Neural cell (in vitro differentiated cells): ENCODE data around the gene RTL9. TPM values are rescaled to one million over a fixed set of nuclear protein-coding genes. Genes with fewer than 3 reads are reported as not detected.

Source experiments
- H2AFZ ChIP-seq: fragments of 200-600, 300-800 bp; sonication (generic), shearing (Covaris generic); 2 replicates; pipeline ENCODE4 v1.6.0; 2014; ENCODE audit warnings: low read depth, mild to moderate bottlenecking, antibody characterized with exemption, low read length, moderate library complexity
- H3F3A ChIP-seq: fragments of 200-600 bp; shearing (Covaris generic); 2 replicates; pipeline ENCODE4 v1.6.1; 2016; ENCODE audit warnings: mild to moderate bottlenecking, moderate library complexity, mixed read lengths, antibody characterized with exemption, low read length; ENCODE audit not compliant: insufficient read depth, poor library complexity, severe bottlenecking
- H3K27ac ChIP-seq: fragments of 200-600, 300-800 bp; sonication (generic), shearing (Covaris generic); 2 replicates; pipeline ENCODE4 v1.5.1; 2014; ENCODE audit warnings: mild to moderate bottlenecking, low read length, moderate library complexity
- H3K27me3 ChIP-seq: fragments of 300-800, 200-600 bp; sonication (generic), shearing (Covaris generic); 2 replicates; pipeline ENCODE4 v1.6.0; 2014; ENCODE audit warnings: mild to moderate bottlenecking, low read depth, low read length, moderate library complexity; ENCODE audit not compliant: insufficient read depth
- H3K36me3 ChIP-seq: fragments of 300-800, 200-600 bp; sonication (generic), shearing (Covaris generic); 2 replicates; pipeline ENCODE4 v1.5.1; 2014; ENCODE audit warnings: mild to moderate bottlenecking, antibody characterized with exemption, low read length, moderate library complexity; ENCODE audit not compliant: insufficient read depth
- H3K4me2 ChIP-seq: fragments of 300-800, 200-600 bp; sonication (generic), shearing (Covaris generic); 2 replicates; pipeline ENCODE4 v1.6.0; 2014; ENCODE audit warnings: mild to moderate bottlenecking, low read length
- H3K4me3 ChIP-seq: fragments of 300-800, 200-600 bp; sonication (generic), shearing (Covaris generic); 2 replicates; pipeline ENCODE4 v1.5.1; 2014; ENCODE audit warnings: mild to moderate bottlenecking, low read length, moderate library complexity
- H3K79me2 ChIP-seq: fragments of 200-600 bp; shearing (Covaris generic); replicated peaks from 2 replicates; pipeline ENCODE4 v1.6.0; 2014; ENCODE audit warnings: mild to moderate bottlenecking, low read length, moderate library complexity; ENCODE audit not compliant: insufficient read depth
- H3K9ac ChIP-seq: fragments of 300-800, 200-600 bp; sonication (generic), shearing (Covaris generic); 2 replicates; pipeline ENCODE4 v1.6.1; 2016; ENCODE audit warnings: mild to moderate bottlenecking, low read length, mixed read lengths
- H3K9me2 ChIP-seq: fragments of 200-600 bp; shearing (Covaris generic); 2 replicates; pipeline ENCODE4 v1.6.1; 2016; ENCODE audit warnings: mild to moderate bottlenecking, low read length, mixed read lengths; ENCODE audit not compliant: insufficient read depth
- H3K9me3 ChIP-seq: fragments of 200-600, 300-800 bp; sonication (generic), shearing (Covaris generic); 2 replicates; pipeline ENCODE4 v1.6.1; 2016; ENCODE audit warnings: mild to moderate bottlenecking, mixed run types, low read length, moderate library complexity, mixed read lengths
- H4K20me1 ChIP-seq: fragments of 200-600 bp; shearing (Covaris generic); 2 replicates; pipeline ENCODE4 v1.6.1; 2016; ENCODE audit warnings: mild to moderate bottlenecking, mixed run types; ENCODE audit not compliant: insufficient read depth
- EP300 ChIP-seq: fragments of 450-650 bp; conservative IDR thresholded peaks from 2 replicates; pipeline ENCODE4 v1.6.1; 2014; ENCODE audit warnings: antibody characterized with exemption, mild to moderate bottlenecking, moderate library complexity; ENCODE audit not compliant: poor library complexity, severe bottlenecking
- EZH2 ChIP-seq: fragments of 200-600, 300-800 bp; shearing (Covaris generic), sonication (generic); IDR thresholded peaks from 2 replicates; pipeline ENCODE4 v1.6.1; 2014; ENCODE audit warnings: antibody characterized with exemption, low read length, borderline replicate concordance, mild to moderate bottlenecking; ENCODE audit not compliant: insufficient read depth, poor library complexity, severe bottlenecking
- MXI1 ChIP-seq: fragments of 450-650 bp; conservative IDR thresholded peaks from 2 replicates; pipeline ENCODE4 v1.6.1; 2014; ENCODE audit warnings: antibody characterized with exemption, mild to moderate bottlenecking; ENCODE audit not compliant: poor library complexity, severe bottlenecking
- POLR2AphosphoS5 ChIP-seq: IDR thresholded peaks from 2 replicates; pipeline ENCODE4 v1.6.1; 2012
- RAD21 ChIP-seq: fragments of 450-650 bp; conservative IDR thresholded peaks from 2 replicates; pipeline ENCODE4 v1.6.1; 2014; ENCODE audit warnings: antibody characterized with exemption, mild to moderate bottlenecking, moderate library complexity
- REST ChIP-seq: IDR thresholded peaks from 2 replicates; pipeline ENCODE4 v1.6.1; 2012; ENCODE audit warnings: borderline replicate concordance
- TAF1 ChIP-seq: IDR thresholded peaks from 2 replicates; pipeline ENCODE4 v1.6.1; 2012; ENCODE audit warnings: low read depth
- polyA plus RNA-seq: library from polyadenylated mRNA; depleted of rRNA; stranded (reverse); fragments of >200 nt; gene quantifications from 2 replicates; pipeline ENCODE4 v1.2.3, GENCODE V29; 2014
- TF ChIP-seq, protein P1 (sequence below): fragments of 450-650 bp; IDR thresholded peaks from 2 replicates; pipeline ENCODE4 v1.5.1; 2014; ENCODE audit warnings: antibody characterized with exemption, mild to moderate bottlenecking, moderate library complexity; ENCODE audit not compliant: poor library complexity, severe bottlenecking

The RTL9 gene
- polyA plus RNA-seq, 1 donor from 2014 or later, result 0.58 TPM

GRCh38 chrX:110401135-110401534, 42.5 kb downstream of the RTL9 start:
- no peaks in the 10 kb centered on the region for H3K27me3 ChIP-seq

DNA sequence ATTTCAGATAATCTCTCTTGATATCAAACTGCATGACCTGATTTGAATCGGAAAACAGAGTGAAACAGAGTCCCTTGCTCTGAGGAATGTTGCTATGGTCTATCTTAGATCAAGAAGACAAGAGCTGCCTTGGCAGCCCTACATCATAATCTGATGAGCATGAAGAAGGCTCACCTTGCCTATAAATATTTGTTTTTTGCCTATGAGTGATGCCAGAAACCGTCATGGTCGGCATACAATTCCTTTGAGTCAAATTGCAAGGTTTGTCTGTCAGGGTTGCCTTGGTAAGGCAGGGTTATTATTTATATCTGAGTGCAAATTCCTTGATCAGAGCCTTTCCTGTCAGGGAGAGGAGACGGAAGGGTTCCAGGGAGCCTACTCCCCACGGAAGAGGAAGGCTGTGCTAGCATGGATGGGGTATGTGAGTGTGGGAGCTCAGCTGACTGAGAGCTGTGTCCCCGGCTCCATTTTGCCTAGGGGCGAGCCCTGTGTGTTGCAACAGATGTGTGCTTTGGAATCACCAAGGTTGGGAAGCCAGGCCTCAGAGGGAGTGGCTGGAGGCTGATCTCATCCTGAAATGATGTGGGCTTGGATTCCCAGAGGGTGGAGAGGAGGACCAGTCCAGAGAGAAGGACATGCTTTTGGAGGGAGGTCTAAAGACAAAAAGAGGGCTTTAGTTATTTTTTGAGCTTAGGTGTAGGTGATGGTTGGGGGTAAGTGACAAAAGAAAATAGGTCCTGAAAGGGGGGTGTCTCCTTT, 43.6 kb downstream of the RTL9 start:
- Histone ChIP-seq H3K4me2 (no peak overlapping the region), H3K27me3 (no peaks in the 10 kb centered on the region), H2AFZ (no peak overlapping the region)

More at GRCh38 chrX:110401135-110401534, 42.5 kb downstream of the RTL9 start:
- no peaks in the 10 kb centered on the region for H3K9me2 ChIP-seq
- H3K9ac ChIP-seq, result no peak overlapping the region
- H2AFZ ChIP-seq, result no peak overlapping the region
- H3K4me2 ChIP-seq, result no peak overlapping the region
- H3K36me3 ChIP-seq, result no peaks in the 10 kb centered on the region
- no peak overlapping the region for H3K4me3 ChIP-seq
- H3K79me2 ChIP-seq, result no peaks in the 10 kb centered on the region
- H3K9me3 ChIP-seq, result no peaks in the 10 kb centered on the region
- H3K27ac ChIP-seq, result no peak overlapping the region
- no peaks in the 10 kb centered on the region for H4K20me1 ChIP-seq
- TF ChIP-seq TAF1 (no peak), EP300 (no peak)
- H3F3A ChIP-seq, result no peaks in the 10 kb centered on the region

More for the DNA sequence above, 43.6 kb downstream of the RTL9 start:
- Histone ChIP-seq H3K27ac (no peak overlapping the region), H4K20me1 (no peaks in the 10 kb centered on the region), H3F3A (no peaks in the 10 kb centered on the region), H3K79me2 (no peaks in the 10 kb centered on the region), H3K9me3 (no peaks in the 10 kb centered on the region), H3K4me3 (no peak overlapping the region), H3K9ac (no peak overlapping the region), H3K9me2 (no peaks in the 10 kb centered on the region), H3K36me3 (no peaks in the 10 kb centered on the region)
- TF ChIP-seq RAD21, result no peak
- no peak for TF ChIP-seq REST
- TF ChIP-seq MXI1, result no peak
- no peak for TF ChIP-seq TAF1
- no peak for TF ChIP-seq EP300
- TF ChIP-seq, protein P1, sequence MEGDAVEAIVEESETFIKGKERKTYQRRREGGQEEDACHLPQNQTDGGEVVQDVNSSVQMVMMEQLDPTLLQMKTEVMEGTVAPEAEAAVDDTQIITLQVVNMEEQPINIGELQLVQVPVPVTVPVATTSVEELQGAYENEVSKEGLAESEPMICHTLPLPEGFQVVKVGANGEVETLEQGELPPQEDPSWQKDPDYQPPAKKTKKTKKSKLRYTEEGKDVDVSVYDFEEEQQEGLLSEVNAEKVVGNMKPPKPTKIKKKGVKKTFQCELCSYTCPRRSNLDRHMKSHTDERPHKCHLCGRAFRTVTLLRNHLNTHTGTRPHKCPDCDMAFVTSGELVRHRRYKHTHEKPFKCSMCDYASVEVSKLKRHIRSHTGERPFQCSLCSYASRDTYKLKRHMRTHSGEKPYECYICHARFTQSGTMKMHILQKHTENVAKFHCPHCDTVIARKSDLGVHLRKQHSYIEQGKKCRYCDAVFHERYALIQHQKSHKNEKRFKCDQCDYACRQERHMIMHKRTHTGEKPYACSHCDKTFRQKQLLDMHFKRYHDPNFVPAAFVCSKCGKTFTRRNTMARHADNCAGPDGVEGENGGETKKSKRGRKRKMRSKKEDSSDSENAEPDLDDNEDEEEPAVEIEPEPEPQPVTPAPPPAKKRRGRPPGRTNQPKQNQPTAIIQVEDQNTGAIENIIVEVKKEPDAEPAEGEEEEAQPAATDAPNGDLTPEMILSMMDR, result no peak
- TF ChIP-seq POLR2AphosphoS5, result no peak
- no peak for TF ChIP-seq EZH2
